K562 (cell line): ENCODE measurements around the gene TUT1. TPM values are rescaled to one million over a fixed set of nuclear protein-coding genes. Genes with fewer than 3 reads are reported as not detected.

ENCODE experiments used
- ATF6 ChIP-seq: sonication (generic); formaldehyde crosslinking; IDR thresholded peaks from 2 replicates; pipeline ENCODE4 v1.4.0; 2020; ENCODE audit warnings: mild to moderate bottlenecking, missing genetic modification reagents
- FOXO4 ChIP-seq: fragments of 450-650 bp; formaldehyde crosslinking; IDR thresholded peaks from 2 replicates; pipeline ENCODE4 v1.4.0; 2020; ENCODE audit warnings: mild to moderate bottlenecking, moderate library complexity
- HMGXB4 ChIP-seq: sonication (generic); formaldehyde crosslinking; IDR thresholded peaks from 2 replicates; pipeline ENCODE4 v1.8.1; 2023; ENCODE audit warnings: mild to moderate bottlenecking, missing genetic modification reagents
- HNRNPL ChIP-seq: fragments of 200-400 bp; formaldehyde crosslinking; IDR thresholded peaks from 2 replicates; pipeline ENCODE4 v1.6.1; 2017; ENCODE audit warnings: low read depth, mild to moderate bottlenecking, low read length
- NFXL1 ChIP-seq: fragments of 450-650 bp; formaldehyde crosslinking; IDR thresholded peaks from 2 replicates; pipeline ENCODE4 v1.4.0; 2021; ENCODE audit warnings: mild to moderate bottlenecking
- NR2C1 ChIP-seq, 2 experiments: fragments of 450-650 bp; IDR thresholded peaks; 2 replicates each; pipeline ENCODE4 v1.6.1; 2017; ENCODE audit warnings: mild to moderate bottlenecking in 2 of 2, antibody characterized with exemption in 1 of 2, inconsistent platforms in 1 of 2, missing compliant biosample characterization in 1 of 2, missing genetic modification characterization in 1 of 2
- POLR3A ChIP-seq: IDR thresholded peaks from 2 replicates; pipeline ENCODE4 v1.6.1; 2011; ENCODE audit warnings: borderline replicate concordance, mild to moderate bottlenecking, moderate library complexity; ENCODE audit not compliant: insufficient read length, insufficient read depth; ENCODE audit errors: extremely low read depth
- PTRF ChIP-seq: fragments of 450-650 bp; IDR thresholded peaks from 2 replicates; pipeline ENCODE4 v1.6.1; 2016; ENCODE audit warnings: mild to moderate bottlenecking, missing genetic modification characterization, missing compliant biosample characterization
- RCOR1 ChIP-seq, 2 experiments: IDR thresholded peaks; 2 replicates each; pipeline ENCODE4 v1.6.1; 2012; ENCODE audit warnings: low read depth in 2 of 2, low read length in 2 of 2, borderline replicate concordance in 1 of 2, improper control_type of control experiment in 1 of 2
- RERE ChIP-seq: sonication (generic); formaldehyde crosslinking; IDR thresholded peaks from 2 replicates; pipeline ENCODE4 v1.8.0; 2023; ENCODE audit warnings: missing genetic modification reagents, mild to moderate bottlenecking, borderline replicate concordance
- STAT5A ChIP-seq: IDR thresholded peaks from 2 replicates; pipeline ENCODE4 v1.6.1; 2012; ENCODE audit warnings: low read length, inconsistent platforms, borderline replicate concordance
- ZC3H8 ChIP-seq: fragments of 450-650 bp; IDR thresholded peaks from 2 replicates; pipeline ENCODE4 v1.6.1; 2017
- ZNF165 ChIP-seq: fragments of 250-450 bp; sonication (Bioruptor Pico); IDR thresholded peaks from 2 replicates; pipeline ENCODE4 v1.4.0; 2020; ENCODE audit warnings: borderline replicate concordance
- ZNF3 ChIP-seq: fragments of 250-450 bp; sonication (Bioruptor Pico); IDR thresholded peaks from 2 replicates; pipeline ENCODE4 v1.5.0; 2021; ENCODE audit warnings: mild to moderate bottlenecking, moderate library complexity
- ZZZ3 ChIP-seq: fragments of 450-650 bp; IDR thresholded peaks from 2 replicates; pipeline ENCODE4 v1.6.1; 2016; ENCODE audit warnings: antibody characterized with exemption, mild to moderate bottlenecking, moderate library complexity
- polyA plus RNA-seq, 8 experiments: library from polyadenylated mRNA; depleted of rRNA in 4 of 8; stranded (reverse) in 5 of 8; unstranded in 3 of 8; fragments of >200 nt; fragmentation: Nextera tagmentation in 2 of 8; fragmentation: Illumina TruSeq in 1 of 8; extraction: Ambion mirVana in 2 of 8; extraction: Trizol in 1 of 8; gene quantifications; 2 replicates each; pipeline versions ENCODE4 v1.2.1 to v1.2.3, GENCODE V29; 2011 to 2014; ENCODE audit warnings: inconsistent platforms in 1 of 8, missing spikeins in 1 of 8
- total RNA-seq, 7 experiments: library from RNA; depleted of rRNA in 6 of 7; stranded (reverse); fragments of >200 nt in 6 of 7; fragmentation: Illumina TruSeq in 2 of 7; extraction: Trizol in 2 of 7; gene quantifications; 2 replicates each; pipeline versions ENCODE4 v1.2.1 to v1.2.3, GENCODE V29; 2011 to 2021; ENCODE audit warnings: low replicate concordance in 1 of 7

TUT1 gene
- total and polyA plus RNA-seq, 9 of the 15 experiments (the other 6 are each of a cell fraction or from before 2014, with no cell fraction given): 0.66 to 44.3 (median 15.7) TPM

- TF ChIP-seq RERE (no peak), ZC3H8 (no peak), NR2C1 (IDR thresholded peaks at IDR 0.05) (peak; percentile 60; the same call in 1 of the 2 replicates), NR2C1 (tag; IDR thresholded peaks at IDR 0.05) (peak; percentile 67; the same call in 1 of the 2 replicates), ZNF3 (CRISPR knock-in tag) (no peak), STAT5A (peak; percentile 26; the same call in 1 of the 2 replicates), ZNF165 (CRISPR knock-in tag) (no peak), ZZZ3 (0 out of 2 replicates have a peak, but pooled peaks have one; percentile 40), RCOR1 (IDR thresholded peaks at IDR 0.05; ENCODE audit: borderline replicate concordance in 1 of 2, low read depth in 2 of 2, low read length in 2 of 2) (no peak), FOXO4 (CRISPR knock-in tag) (no peak), HNRNPL (peak; percentile 96), POLR3A (no peak), NFXL1 (CRISPR knock-in tag) (no peak), HMGXB4 (CRISPR knock-in tag) (0 out of 2 replicates have a peak, but pooled peaks have one; percentile 26), PTRF (no peak), ATF6 (CRISPR knock-in tag) (peak; percentile 37; the same call in 1 of the 2 replicates)
Observed at GRCh38 chr11:62621567-62622470, 30.5 kb upstream of the TUT1 start, which contains the start of gene B3GAT3 (continued).
